Ishikawa (cell line): Measurements from ENCODE around the gene PDYN.

Experiments used
- CEBPB ChIP-seq: IDR thresholded peaks from 2 replicates; pipeline ENCODE4 v1.6.1; 2012
- CREB1 ChIP-seq: IDR thresholded peaks from 2 replicates; pipeline ENCODE4 v1.6.1; 2012; ENCODE audit warnings: low read depth
- EGR1 ChIP-seq: IDR thresholded peaks from 2 replicates; pipeline ENCODE4 v1.6.1; 2012
- EP300 ChIP-seq: IDR thresholded peaks from 2 replicates; pipeline ENCODE4 v1.6.1; 2012; ENCODE audit warnings: borderline replicate concordance
- FOXM1 ChIP-seq: IDR thresholded peaks from 2 replicates; pipeline ENCODE4 v1.6.1; 2012; ENCODE audit warnings: low read depth, borderline replicate concordance
- NFIC ChIP-seq: IDR thresholded peaks from 2 replicates; pipeline ENCODE4 v1.6.1; 2012
- RAD21 ChIP-seq: IDR thresholded peaks from 2 replicates; pipeline ENCODE4 v1.6.1; 2012; ENCODE audit warnings: low read depth
- TAF1 ChIP-seq: IDR thresholded peaks from 2 replicates; pipeline ENCODE4 v1.6.1; 2012; ENCODE audit warnings: low read depth, mild to moderate bottlenecking
- TCF12 ChIP-seq: IDR thresholded peaks from 2 replicates; pipeline ENCODE4 v1.6.1; 2012; ENCODE audit warnings: low read depth
- TEAD4 ChIP-seq: IDR thresholded peaks from 2 replicates; pipeline ENCODE4 v1.6.1; 2012
- YY1 ChIP-seq: IDR thresholded peaks from 2 replicates; pipeline ENCODE4 v1.6.1; 2012; ENCODE audit warnings: low read depth
- ZBTB7A ChIP-seq: IDR thresholded peaks from 2 replicates; pipeline ENCODE4 v1.6.1; 2012; ENCODE audit warnings: low read depth
- TF ChIP-seq, protein P1 (sequence below): IDR thresholded peaks from 2 replicates; pipeline ENCODE4 v1.6.1; 2012; ENCODE audit warnings: low read depth, mild to moderate bottlenecking
- TF ChIP-seq, protein P2 (sequence below): IDR thresholded peaks from 2 replicates; pipeline ENCODE4 v1.6.1; 2012
- TF ChIP-seq, protein P3 (sequence below): IDR thresholded peaks from 2 replicates; pipeline ENCODE4 v1.6.1; 2012

PDYN gene

DNA sequence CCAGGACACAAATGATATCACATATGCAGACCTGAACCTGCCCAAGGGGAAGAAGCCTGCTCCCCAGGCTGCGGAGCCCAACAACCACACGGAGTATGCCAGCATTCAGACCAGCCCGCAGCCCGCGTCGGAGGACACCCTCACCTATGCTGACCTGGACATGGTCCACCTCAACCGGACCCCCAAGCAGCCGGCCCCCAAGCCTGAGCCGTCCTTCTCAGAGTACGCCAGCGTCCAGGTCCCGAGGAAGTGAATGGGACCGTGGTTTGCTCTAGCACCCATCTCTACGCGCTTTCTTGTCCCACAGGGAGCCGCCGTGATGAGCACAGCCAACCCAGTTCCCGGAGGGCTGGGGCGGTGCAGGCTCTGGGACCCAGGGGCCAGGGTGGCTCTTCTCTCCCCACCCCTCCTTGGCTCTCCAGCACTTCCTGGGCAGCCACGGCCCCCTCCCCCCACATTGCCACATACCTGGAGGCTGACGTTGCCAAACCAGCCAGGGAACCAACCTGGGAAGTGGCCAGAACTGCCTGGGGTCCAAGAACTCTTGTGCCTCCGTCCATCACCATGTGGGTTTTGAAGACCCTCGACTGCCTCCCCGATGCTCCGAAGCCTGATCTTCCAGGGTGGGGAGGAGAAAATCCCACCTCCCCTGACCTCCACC, 56.4 kb downstream of the PDYN start:
- TF ChIP-seq NFIC, result no peak
- TF ChIP-seq ZBTB7A, result no peak
- TF ChIP-seq TEAD4, result no peak
- no peak for TF ChIP-seq EP300
- no peak for TF ChIP-seq RAD21
- TF ChIP-seq TCF12, result no peak
- no peak for TF ChIP-seq CREB1
- no peak for TF ChIP-seq YY1
- TF ChIP-seq, protein P1, sequence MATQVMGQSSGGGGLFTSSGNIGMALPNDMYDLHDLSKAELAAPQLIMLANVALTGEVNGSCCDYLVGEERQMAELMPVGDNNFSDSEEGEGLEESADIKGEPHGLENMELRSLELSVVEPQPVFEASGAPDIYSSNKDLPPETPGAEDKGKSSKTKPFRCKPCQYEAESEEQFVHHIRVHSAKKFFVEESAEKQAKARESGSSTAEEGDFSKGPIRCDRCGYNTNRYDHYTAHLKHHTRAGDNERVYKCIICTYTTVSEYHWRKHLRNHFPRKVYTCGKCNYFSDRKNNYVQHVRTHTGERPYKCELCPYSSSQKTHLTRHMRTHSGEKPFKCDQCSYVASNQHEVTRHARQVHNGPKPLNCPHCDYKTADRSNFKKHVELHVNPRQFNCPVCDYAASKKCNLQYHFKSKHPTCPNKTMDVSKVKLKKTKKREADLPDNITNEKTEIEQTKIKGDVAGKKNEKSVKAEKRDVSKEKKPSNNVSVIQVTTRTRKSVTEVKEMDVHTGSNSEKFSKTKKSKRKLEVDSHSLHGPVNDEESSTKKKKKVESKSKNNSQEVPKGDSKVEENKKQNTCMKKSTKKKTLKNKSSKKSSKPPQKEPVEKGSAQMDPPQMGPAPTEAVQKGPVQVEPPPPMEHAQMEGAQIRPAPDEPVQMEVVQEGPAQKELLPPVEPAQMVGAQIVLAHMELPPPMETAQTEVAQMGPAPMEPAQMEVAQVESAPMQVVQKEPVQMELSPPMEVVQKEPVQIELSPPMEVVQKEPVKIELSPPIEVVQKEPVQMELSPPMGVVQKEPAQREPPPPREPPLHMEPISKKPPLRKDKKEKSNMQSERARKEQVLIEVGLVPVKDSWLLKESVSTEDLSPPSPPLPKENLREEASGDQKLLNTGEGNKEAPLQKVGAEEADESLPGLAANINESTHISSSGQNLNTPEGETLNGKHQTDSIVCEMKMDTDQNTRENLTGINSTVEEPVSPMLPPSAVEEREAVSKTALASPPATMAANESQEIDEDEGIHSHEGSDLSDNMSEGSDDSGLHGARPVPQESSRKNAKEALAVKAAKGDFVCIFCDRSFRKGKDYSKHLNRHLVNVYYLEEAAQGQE, result no peak
- TF ChIP-seq EGR1, result no peak
- no peak for TF ChIP-seq FOXM1
- no peak for TF ChIP-seq TAF1
- TF ChIP-seq, protein P2, sequence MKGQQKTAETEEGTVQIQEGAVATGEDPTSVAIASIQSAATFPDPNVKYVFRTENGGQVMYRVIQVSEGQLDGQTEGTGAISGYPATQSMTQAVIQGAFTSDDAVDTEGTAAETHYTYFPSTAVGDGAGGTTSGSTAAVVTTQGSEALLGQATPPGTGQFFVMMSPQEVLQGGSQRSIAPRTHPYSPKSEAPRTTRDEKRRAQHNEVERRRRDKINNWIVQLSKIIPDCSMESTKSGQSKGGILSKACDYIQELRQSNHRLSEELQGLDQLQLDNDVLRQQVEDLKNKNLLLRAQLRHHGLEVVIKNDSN, result no peak
- no peak for TF ChIP-seq CEBPB
- TF ChIP-seq, protein P3, sequence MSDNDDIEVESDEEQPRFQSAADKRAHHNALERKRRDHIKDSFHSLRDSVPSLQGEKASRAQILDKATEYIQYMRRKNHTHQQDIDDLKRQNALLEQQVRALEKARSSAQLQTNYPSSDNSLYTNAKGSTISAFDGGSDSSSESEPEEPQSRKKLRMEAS, result no peak

DNA sequence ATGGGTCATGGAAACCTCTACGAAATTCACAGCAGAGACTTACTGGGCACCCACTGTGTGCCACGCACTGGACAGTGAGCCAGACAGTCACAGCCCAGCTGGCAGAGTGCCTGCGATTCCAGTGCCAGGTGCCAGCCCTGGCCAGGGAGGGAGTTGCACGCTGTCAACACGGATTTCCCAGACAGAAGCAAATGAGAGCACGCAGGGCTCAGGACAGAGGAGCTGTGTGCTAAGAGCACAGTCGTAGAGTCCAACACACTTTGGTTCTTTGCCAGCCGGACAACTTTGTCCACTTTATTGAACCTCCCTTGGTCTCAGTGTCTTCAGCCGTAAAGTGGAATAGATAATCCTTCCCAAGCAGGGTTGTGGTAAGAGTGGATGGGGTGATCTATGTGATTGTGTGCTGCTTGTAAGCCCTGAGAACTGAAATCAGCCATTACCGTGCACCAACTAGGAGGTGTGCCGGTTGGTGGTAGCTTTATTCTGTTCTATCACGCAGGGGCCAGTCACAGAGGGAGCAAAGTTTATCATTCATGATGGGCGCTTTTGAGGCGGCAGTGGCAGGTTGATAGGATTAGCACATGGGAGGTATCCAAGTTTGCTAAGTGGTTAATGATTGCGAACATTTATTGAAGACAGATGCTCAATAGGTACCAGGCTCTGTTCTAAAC, 58.0 kb downstream of the PDYN start:
- TF ChIP-seq YY1 (no peak), ZBTB7A (no peak)

DNA sequence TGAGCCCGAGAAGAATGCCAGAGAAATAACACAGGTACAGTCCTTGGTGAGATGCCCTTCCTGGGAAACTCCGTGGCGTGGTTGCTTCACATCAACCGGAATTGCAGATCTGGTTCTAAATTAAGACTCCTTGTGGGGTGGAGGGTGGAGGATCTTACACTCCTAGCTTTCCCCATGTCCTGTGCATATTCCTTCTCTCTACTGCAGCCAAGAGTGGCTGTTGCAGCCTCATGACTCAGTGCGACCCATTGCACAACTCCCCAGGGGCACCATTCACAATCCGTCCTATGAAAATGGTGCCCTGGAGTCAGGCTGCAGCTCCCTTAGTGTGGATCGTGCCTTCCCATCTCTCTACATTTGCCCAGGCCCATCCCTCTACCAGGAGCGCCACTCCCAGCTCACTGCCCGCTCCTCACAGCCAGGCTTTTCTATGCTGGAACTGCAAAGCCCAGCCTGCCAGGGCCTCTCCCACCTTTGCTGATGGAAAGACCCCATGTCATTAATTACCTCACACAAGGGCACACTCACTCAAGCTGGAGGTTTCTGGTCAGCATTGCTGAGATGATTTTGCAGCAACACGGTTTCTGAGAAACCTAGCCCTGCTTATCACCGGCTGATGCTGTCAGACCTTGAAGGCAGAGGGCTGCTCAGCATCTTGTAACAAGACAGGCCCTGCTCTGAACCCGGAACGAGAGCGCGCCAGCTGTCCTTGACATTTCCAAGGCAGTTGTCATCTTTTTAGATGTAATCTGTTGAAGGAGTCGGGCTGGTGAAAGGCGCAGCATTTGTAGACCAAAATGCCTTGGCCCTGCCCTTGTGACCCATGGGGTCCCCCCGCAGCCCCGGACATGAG, 58.9 kb downstream of the PDYN start:
- no peak for TF ChIP-seq TAF1
- TF ChIP-seq CREB1, result no peak
- no peak for TF ChIP-seq FOXM1
- TF ChIP-seq ZBTB7A, result no peak
- TF ChIP-seq CEBPB, result no peak
- no peak for TF ChIP-seq YY1
- no peak for TF ChIP-seq RAD21
- TF ChIP-seq NFIC, result no peak
- TF ChIP-seq TCF12, result no peak
- TF ChIP-seq EP300, result no peak
- TF ChIP-seq, protein P3, result no peak
- no peak for TF ChIP-seq TEAD4
- TF ChIP-seq, protein P1, result no peak

DNA sequence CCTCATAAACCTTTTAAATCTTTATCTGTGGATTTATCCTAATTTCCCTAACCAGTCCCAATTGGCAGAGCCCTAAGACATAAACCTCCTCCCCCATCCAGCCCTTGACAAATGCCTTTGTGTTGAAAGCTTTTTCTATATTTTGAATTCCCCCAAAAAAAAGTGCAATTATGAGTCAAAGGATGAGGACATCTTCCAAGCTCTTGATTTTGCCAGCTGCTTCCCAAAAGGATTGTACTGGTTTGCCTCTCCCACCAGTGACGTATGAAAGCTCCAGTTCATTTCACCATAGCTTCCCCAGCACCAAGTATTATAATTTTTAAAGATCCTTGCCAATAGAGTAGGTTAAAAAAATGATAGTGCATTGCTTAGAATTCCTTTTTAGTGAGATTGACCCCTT, 59.7 kb downstream of the PDYN start:
- TF ChIP-seq NFIC (no peak), RAD21 (no peak), ZBTB7A (no peak), TEAD4 (no peak), CEBPB (no peak), EGR1 (no peak), TAF1 (no peak), YY1 (no peak), FOXM1 (no peak), EP300 (no peak), CREB1 (no peak), TCF12 (no peak)
- TF ChIP-seq, protein P3, result no peak
- TF ChIP-seq, protein P2, result no peak
- TF ChIP-seq, protein P1, result no peak
